Activated T-cell treated with anti-CD3 and anti-CD28 coated beads for 4 hours (primary cell): ENCODE data around the gene BLCAP.

Source experiments
- DNase-seq: peaks from one replicate; pipeline ENCODE4 v3.0.0-alpha.2; 2020

Gene BLCAP

DNA sequence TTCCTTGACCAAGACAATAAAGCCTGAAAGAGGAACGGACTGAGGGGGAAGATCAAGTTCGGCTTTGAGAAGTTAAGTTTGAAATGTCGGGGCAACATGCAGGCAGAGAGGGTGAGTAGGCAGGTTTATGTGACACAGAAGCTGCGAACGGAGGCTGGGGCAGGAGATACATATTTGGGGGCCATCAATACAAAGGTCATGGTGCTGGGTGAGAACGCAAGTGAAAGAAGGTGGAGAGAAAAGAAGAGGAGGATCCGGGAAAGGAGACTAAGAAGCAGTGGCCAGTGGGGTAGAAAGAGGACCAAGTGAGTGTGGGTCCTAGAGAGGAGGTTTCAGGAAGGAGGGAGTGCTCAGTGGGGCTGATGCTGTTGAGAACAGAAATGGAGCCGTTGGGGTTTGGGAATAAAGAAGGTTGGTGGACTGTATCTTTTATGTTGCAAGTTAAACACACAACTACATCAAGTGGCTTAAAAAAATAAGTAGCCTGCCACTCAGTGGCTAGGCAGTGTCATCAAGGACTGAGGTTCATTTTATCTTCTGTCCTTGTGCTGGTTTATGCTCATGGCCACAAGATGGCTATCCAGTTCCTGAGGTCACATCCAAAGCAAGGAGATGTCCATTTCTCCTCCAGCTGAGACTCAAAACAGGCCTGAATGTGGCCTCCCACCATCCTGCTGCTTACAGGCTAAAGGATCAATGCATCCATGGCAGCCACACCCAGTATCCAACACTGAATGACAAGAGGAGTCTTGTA is 1.7 kb upstream of the BLCAP start:
- no peak for DNase-seq

DNA sequence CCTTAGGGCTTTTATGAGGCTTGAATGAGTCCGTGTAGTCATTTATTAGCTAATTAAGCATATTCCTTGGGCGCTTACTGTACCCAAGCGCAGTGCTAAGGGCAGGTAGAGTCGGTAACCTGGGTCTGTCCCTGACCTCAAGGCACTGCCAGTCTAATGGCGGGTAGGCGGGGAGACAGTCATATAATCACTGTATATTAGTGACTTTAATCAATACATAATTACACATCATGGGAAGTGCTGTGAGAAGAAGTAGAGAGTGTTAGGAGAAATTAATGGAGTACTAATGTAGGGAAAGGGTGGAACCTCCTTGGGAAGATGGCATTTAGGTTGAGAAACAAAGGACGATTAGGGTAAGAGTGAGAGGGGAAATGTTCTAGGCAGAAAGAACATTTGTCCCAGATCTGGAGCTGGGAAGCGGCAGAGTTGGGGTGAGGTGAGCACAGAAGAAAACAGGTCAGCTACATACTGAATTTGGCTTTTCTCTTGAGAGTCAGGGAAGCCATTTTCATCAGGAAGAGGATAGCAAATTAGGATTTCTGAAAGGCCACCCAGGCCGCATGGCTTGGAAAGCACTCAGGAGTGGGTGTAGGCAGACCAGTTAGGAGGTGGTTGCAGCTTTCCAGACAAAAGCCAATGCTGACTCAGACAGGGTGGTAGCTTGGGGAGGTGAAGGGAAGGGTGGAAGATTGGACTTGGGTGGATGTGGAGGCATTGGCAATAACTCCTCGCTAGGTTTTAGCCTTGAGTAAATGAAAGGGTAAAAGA is 954 bp upstream of the BLCAP start:
- no peak for DNase-seq

- no peak for DNase-seq
Measured at GRCh38 chr20:37526839-37527637, 638 bp downstream of the BLCAP start.

DNA sequence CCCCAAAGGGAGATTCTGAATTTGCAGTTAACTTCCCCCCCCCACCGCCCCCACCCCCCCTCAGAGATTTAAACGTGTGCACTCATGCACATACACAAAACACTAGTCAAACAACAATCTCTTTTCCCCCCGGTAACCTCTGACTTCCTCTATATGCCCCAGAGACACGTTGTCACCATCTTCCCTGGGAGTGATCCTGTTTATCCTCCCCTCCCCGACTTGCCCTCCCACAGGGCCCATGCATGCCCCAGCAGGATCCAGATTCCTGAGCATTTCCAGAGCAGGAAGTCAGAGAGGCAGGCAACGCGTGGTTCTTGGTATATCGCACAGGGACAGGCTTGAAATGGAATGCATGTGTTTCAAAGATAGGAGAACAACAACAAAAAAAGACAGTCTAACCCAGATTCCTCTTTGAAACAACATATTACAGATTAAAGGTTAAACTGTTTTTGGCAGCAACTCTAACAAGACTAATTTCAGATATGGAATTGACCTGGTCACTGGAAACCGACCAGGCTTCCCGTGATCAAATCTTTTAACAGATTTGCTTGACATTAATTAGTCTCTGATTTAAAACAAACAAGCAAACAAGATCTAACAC is 1.3 kb downstream of the BLCAP start:
- DNase-seq, result no peak

DNA sequence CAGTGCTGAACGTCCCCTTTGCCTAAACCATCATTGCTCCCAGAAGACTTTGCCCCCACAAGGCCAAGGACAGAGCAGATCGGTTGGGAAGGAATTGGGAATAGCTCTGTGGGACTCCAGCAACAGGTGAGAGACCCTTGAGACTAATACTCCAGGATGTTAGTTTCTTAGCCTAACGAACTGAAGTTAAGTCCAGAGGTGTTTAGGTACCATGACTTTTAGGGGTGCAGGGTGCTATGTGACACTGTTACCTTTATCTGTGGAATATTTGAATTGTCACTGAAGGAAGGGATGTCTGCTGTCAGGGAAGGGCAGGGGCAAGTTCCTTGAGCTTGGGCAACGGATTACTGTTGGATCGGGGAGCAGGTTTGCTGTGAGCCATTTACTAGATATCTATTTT is 1.9 kb downstream of the BLCAP start:
- DNase-seq, result no peak

DNA sequence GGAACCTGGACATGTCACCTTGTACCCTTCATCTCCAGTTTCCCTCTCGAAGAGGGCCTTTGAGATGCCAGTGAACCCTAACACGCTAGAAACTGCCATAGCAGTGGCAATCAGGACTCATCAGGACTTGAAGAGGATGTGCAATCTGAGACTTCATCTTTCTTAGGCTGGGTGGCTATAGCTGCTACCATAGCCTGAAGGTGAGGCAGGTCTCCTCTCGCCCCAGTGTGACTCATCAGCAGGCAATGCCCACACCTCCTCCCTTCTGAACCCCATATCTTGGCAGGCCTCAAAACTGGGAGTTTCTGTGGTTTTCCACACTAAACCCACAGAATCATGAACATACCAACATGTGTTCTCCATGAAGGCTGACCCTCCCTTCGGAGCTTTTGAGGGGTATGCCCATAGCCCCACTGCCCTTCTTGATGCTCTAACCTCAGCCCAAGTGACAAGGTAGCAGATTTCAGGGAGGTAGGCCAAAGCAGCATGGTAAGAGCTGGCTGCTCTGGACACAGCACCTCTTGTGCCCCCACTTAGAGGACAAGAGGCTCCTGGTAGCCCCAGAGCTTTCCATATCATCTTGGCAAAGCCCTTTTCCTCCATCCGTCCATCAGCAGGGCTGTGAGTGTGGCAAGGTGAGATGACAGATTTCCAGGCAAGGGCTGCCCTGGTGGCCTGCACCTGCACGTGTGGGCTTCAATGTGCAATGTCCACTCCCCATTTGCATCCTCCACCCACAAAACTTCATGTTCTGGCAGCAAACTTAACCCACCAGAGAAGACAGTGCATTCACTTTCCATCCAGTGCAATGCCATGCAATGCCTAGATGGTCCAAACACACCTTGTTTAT is 2.6 kb downstream of the BLCAP start:
- no peak for DNase-seq

GRCh38 chr20:37523911-37524700 is 3.6 kb downstream of the BLCAP start:
- DNase-seq, result no peak

- DNase-seq, result no peak
Measured at GRCh38 chr20:37523012-37523391, 4.7 kb downstream of the BLCAP start.

DNA sequence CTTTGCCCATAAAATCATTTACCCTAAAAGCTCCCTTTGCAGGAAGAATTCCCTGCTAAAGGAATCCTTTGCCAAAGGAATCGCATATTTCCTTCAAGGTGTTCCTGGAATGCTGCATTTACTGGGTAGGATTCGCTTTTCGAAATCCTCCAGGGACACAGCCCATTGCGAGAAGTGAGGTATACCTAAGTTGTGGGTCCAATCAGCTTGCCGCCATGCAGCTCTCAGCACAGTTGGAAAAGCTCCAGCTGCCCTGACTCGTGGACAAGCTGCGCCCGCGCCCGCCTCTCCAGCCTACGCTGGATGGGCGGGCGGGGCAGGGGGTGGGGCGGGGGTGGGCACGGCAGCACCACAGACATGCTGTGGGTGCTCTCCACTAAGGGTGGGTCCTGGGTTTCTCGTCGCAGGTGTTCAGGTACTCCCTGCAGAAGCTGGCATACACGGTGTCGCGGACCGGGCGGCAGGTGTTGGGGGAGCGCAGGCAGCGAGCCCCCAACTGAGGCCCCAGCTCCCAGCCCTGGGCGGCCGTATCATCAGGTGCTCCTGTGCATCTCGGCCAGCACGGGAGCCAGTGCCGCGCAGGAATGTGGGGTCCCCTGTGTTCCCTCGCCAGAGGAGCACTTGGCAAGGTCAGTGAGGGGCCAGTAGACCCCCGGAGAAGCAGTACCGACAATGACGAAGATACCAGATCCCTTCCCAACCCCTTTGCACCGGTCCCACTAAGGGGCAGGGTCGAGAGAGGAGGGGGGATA is 5.2 kb downstream of the BLCAP start:
- no peak for DNase-seq

- no peak for DNase-seq
Measured at GRCh38 chr20:37521061-37521771, 6.5 kb downstream of the BLCAP start, which contains the start of gene NNAT. Gene NNAT, plus strand, starts transcription at chr20:37521250. Its CDS starts 82 bp downstream, at chr20:37521332.

GRCh38 chr20:37520419-37520955 is 7.2 kb downstream of the BLCAP start:
- no peak for DNase-seq

DNA sequence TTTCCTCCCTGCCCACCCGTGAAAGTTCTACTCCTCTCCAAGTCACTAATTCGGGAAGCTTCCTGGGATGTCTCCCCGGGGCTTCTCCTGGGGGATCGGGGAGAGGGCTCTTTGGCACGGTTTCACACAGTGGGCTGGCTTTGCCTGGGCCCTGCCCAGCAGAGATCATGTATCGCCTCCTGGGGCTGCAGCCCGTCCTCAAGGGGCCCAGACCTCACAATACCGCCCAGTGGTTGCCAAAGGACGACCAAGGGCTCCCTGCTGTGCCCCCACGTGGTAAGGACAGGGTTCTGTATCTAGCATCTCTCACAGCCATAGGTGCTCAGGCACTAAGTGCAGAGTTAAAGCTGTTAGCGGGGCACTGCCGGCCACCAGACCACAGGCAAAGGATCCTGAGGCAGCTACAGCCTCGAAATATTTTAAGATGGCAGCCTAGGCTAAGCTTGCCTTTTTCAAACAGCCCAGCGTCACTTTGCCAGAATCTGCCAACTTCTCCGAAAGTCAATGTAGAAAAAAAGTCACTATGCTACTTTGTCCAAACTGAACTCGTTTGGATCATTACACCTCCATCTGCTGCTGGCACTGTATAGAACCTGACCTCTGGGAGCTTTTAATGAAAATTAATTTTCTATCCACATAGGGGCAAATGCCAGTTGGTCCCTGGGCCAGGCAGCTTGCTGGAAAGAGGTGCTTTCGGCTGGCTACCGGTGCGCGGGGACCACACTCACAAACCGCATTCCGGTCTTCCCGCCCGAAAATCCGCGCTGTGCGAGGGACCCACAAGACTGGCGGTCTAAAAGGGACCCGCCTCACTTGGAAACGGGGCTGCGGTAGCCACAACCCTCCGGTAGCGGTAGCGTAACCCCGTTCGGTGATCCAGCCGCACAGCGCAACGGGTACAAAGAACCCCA is 7.9 kb downstream of the BLCAP start:
- no peak for DNase-seq

GRCh38 chr20:37518606-37519507 is 8.8 kb downstream of the BLCAP start:
- DNase-seq, result no peak

DNA sequence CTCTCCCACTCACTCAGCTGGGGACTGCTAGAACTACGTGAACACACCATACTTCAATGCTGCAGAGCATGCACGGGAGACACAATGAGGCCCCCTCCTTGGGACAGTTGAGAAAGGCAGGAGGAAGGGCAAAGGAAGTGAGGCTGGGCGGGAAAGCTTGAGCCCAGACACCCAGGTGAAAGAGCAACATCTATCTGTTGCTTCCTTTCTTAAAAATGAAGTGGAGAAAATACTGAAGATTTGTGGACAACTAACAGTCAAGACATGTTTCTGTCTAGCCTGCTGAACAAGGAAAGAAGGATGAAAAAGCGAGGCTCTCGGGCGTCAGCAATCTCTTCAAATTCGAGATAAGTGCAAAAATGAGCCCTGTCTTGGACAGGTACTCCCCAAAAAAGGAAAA is 9.6 kb downstream of the BLCAP start:
- no peak for DNase-seq

- DNase-seq, result no peak
Measured at GRCh38 chr20:37516811-37517750, 10.6 kb downstream of the BLCAP start.

DNA sequence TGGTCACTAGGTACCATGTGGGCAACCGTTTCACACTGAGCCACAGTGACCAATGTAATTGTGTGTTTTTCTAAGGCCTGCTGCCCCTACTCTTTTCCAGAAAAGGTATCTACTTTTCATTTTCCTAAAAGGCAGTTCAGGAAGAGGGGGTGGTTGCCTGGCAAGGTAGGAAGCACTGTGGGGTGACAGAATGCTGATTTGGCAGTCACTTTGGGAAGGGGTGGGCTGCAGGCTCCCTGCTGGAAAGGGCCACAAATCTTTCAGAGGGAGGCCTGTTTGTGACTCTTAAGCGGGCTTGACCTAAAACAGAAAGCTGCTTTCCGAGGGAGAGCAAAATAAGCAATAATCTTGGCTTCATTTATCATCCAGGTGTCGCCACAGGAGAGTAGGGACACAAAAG is 11.8 kb downstream of the BLCAP start:
- DNase-seq, result no peak
